CD4-positive, alpha-beta T cell (primary cell): Measurements from ENCODE around the gene AGPAT3. TPM values are rescaled to one million over a fixed set of nuclear protein-coding genes. Genes with fewer than 3 reads are reported as not detected.

ENCODE experiments used
- ATAC-seq: fragments of 200-7000 bp; cut with Tn5 transposase; one replicate; pipeline ENCODE4 v1.10.0; 2022; ENCODE audit warnings: mild to moderate bottlenecking; ENCODE audit not compliant: poor library complexity
- CTCF ChIA-PET: fragments of 350-600 bp; sonication (Branson Sonifier 250); formaldehyde crosslinking; loops from one replicate; lab custom pipeline; 2021; ENCODE audit warnings: antibody characterized with exemption, inconsistent platforms; lab: Charles Lee
- POLR2A ChIA-PET: fragments of 350-600 bp; sonication (Branson Sonifier 250); formaldehyde crosslinking; loops from one replicate; lab custom pipeline; 2021; ENCODE audit warnings: antibody characterized with exemption, inconsistent platforms; lab: Charles Lee
- DNase-seq, 14 experiments: peaks; one replicate each; pipeline ENCODE4 v3.0.0-alpha.2; 2013 to 2020; ENCODE audit warnings: mixed read lengths in 2 of 14
- H3K27ac ChIP-seq, 2 donors: one replicate each; pipeline versions ENCODE4 v1.5.1 to v1.7.0; 2013; ENCODE audit warnings: low read length in 2 of 2, low read depth in 1 of 2, mild to moderate bottlenecking in 1 of 2
- H3K27me3 ChIP-seq, 2 experiments: 1 replicate in 1 of 2; 2 replicates in 1 of 2; pipeline versions ENCODE4 v1.6.1 to v1.7.0; 2013; ENCODE audit warnings: low read length in 2 of 2, control low read depth in 1 of 2, mild to moderate bottlenecking in 1 of 2, moderate library complexity in 1 of 2; ENCODE audit not compliant: insufficient read depth in 2 of 2, control insufficient read depth in 1 of 2
- H3K36me3 ChIP-seq: one replicate; pipeline ENCODE4 v1.6.1; 2013; ENCODE audit warnings: low read length, control low read depth; ENCODE audit not compliant: insufficient read depth
- H3K4me1 ChIP-seq: one replicate; pipeline ENCODE4 v1.6.1; 2013; ENCODE audit warnings: low read length, control low read depth; ENCODE audit not compliant: insufficient read depth
- H3K4me3 ChIP-seq: one replicate; pipeline ENCODE4 v1.5.1; 2013; ENCODE audit warnings: mild to moderate bottlenecking, low read length, moderate library complexity
- H3K9me3 ChIP-seq, 2 experiments: 1 replicate in 1 of 2; 2 replicates in 1 of 2; pipeline versions ENCODE4 v1.6.1 to v1.7.0; 2013; ENCODE audit warnings: low read length in 2 of 2, mild to moderate bottlenecking in 2 of 2, control low read depth in 1 of 2, moderate library complexity in 1 of 2; ENCODE audit not compliant: control insufficient read depth in 1 of 2, insufficient read depth in 1 of 2
- H3K27ac Mint-ChIP-seq: one replicate; pipeline ENCODE4 v1.8.0; 2020; ENCODE audit warnings: mixed read lengths
- H3K27me3 Mint-ChIP-seq: one replicate; pipeline ENCODE4 v1.8.0; 2021; ENCODE audit warnings: mixed read lengths
- H3K36me3 Mint-ChIP-seq: one replicate; pipeline ENCODE4 v1.8.0; 2021; ENCODE audit warnings: low read depth, mixed read lengths
- H3K4me1 Mint-ChIP-seq: one replicate; pipeline ENCODE4 v1.8.0; 2021; ENCODE audit warnings: low read depth, mixed read lengths
- H3K4me3 Mint-ChIP-seq: one replicate; pipeline ENCODE4 v1.8.0; 2020; ENCODE audit warnings: mild to moderate bottlenecking, mixed read lengths
- H3K9me3 Mint-ChIP-seq: one replicate; pipeline ENCODE4 v1.8.0; 2020; ENCODE audit warnings: mixed read lengths
- CTCF ChIP-seq: fragments of 200-600 bp; IDR thresholded peaks from one replicate; pipeline ENCODE4 v1.8.0; 2022; ENCODE audit warnings: antibody characterized with exemption, mild to moderate bottlenecking
- intact Hi-C, 2 experiments: fragments of 100-400 bp; cut with DNase I in 1 of 2; cut with micrococcal nuclease in 1 of 2; formaldehyde crosslinking; loops; one replicate each; pipeline versions ENCODE4 v1.15.1 to v1.9.0; 2023 to 2025; cut with DNase I, micrococcal nuclease
- total RNA-seq, 174 experiments: library from RNA in 2 of 174; stranded (reverse) in 2 of 174; gene quantifications; one replicate each; pipeline ENCODE4 v1.2.3 and lab custom pipeline; 2021 to 2026

AGPAT3 gene
- total RNA-seq, 2 experiments from 2014 or later, result 40.8 to 43.4 TPM

GRCh38 chr21:44020551-44020950 lies 155.5 kb downstream of the AGPAT3 start:
- H3K36me3 ChIP-seq, result no peaks in the 10 kb centered on the region
- POLR2A ChIA-PET, result interaction anchor here (0.7 to 2.4 kb wide), 3 partner anchors 55 to 68 kb away, joined by 3 to 12 read pairs (median 8); no protein-coding TSS in a partner anchor
- Mint-ChIP-seq H3K27me3 (no peaks in the 10 kb centered on the region), H3K9me3 (no peaks in the 10 kb centered on the region), H3K4me1 (peaks cover 88% of the 10 kb centered on the region), H3K36me3 (peaks cover 11% of the 10 kb centered on the region), H3K27ac (peak overlapping the region; percentile 81), H3K4me3 (no peak overlapping the region)
- intact Hi-C loops, result loop anchor here in 1 of 2 experiments (2.0 kb wide), 1 partner anchor 44 kb away; no protein-coding TSS in a partner anchor
- ATAC-seq (no peak), DNase-seq (no peak)
- H3K4me3 ChIP-seq, result no peak overlapping the region
- peaks cover 83% of the 10 kb centered on the region for H3K4me1 ChIP-seq
- H3K9me3 ChIP-seq, result no peaks in the 10 kb centered on the region
- no peak for TF ChIP-seq CTCF
- peak overlapping the region; percentile 36 to 42 for H3K27ac ChIP-seq
- CTCF ChIA-PET, result interaction anchor here (1.4 kb wide), 1 partner anchor 11 kb away, joined by 5 read pairs; no protein-coding TSS in a partner anchor
- H3K27me3 ChIP-seq, result no peaks in the 10 kb centered on the region

GRCh38 chr21:44021064-44021463 lies 156.0 kb downstream of the AGPAT3 start:
- ATAC-seq (no peak), DNase-seq (no peak)
- peak overlapping the region; percentile 36 to 42 for H3K27ac ChIP-seq
- H3K9me3 ChIP-seq, result no peaks in the 10 kb centered on the region
- H3K36me3 Mint-ChIP-seq, result peaks cover 12% of the 10 kb centered on the region
- no peaks in the 10 kb centered on the region for H3K27me3 Mint-ChIP-seq
- H3K36me3 ChIP-seq, result no peaks in the 10 kb centered on the region
- ChIA-PET CTCF (interaction anchor here (1.4 kb wide), 1 partner anchor 10 kb away, joined by 5 read pairs; no protein-coding TSS in a partner anchor), POLR2A (interaction anchor here (0.7 to 2.4 kb wide), 3 partner anchors 55 to 67 kb away, joined by 3 to 12 read pairs (median 8); no protein-coding TSS in a partner anchor)
- no peak overlapping the region for H3K4me3 ChIP-seq
- H3K4me3 Mint-ChIP-seq, result peak overlapping the region; percentile 5
- H3K27me3 ChIP-seq, result no peaks in the 10 kb centered on the region
- peaks cover 88% of the 10 kb centered on the region for H3K4me1 Mint-ChIP-seq
- H3K4me1 ChIP-seq, result peaks cover 83% of the 10 kb centered on the region
- no peak for TF ChIP-seq CTCF
- peak overlapping the region; percentile 81 for H3K27ac Mint-ChIP-seq
- intact Hi-C loops, result loop anchor here in 1 of 2 experiments (1.0 to 2.0 kb wide), 2 partner anchors 8 to 44 kb away; no protein-coding TSS in a partner anchor
- no peaks in the 10 kb centered on the region for H3K9me3 Mint-ChIP-seq

GRCh38 chr21:44024257-44024656 lies 159.2 kb downstream of the AGPAT3 start:
- intact Hi-C loops, result no loop called here
- Mint-ChIP-seq H3K9me3 (no peaks in the 10 kb centered on the region), H3K27ac (peak overlapping the region; percentile 55), H3K4me3 (no peak overlapping the region), H3K36me3 (peaks cover 27% of the 10 kb centered on the region), H3K27me3 (no peaks in the 10 kb centered on the region), H3K4me1 (peaks cover 93% of the 10 kb centered on the region)
- no peaks in the 10 kb centered on the region for H3K27me3 ChIP-seq
- H3K4me1 ChIP-seq, result peaks cover 73% of the 10 kb centered on the region
- ChIA-PET CTCF (interaction anchor here (1.5 kb wide), 1 partner anchor 10 kb away, joined by 4 read pairs; no protein-coding TSS in a partner anchor), POLR2A (interaction anchor here (0.7 to 2.0 kb wide), 2 partner anchors 11 to 13 kb away, joined by 3 to 12 read pairs; partner anchors contain the start of gene TRAPPC10)
- TF ChIP-seq CTCF, result no peak
- ATAC-seq (no peak), DNase-seq (no peak)
- H3K36me3 ChIP-seq, result peaks cover 7% of the 10 kb centered on the region
- H3K4me3 ChIP-seq, result no peak overlapping the region
- no peak overlapping the region for H3K27ac ChIP-seq
- H3K9me3 ChIP-seq, result peaks cover 0 to 4% of the 10 kb centered on the region in 2 experiments
